OCI-LY1 (cell line): ENCODE data around the gene PRKCE.

Experiments used
- H2AFZ ChIP-seq: fragments of 200-600 bp; sonication (generic), shearing (Covaris generic); 2 replicates; pipeline ENCODE4 v1.6.0; 2014; ENCODE audit warnings: antibody characterized with exemption, mild to moderate bottlenecking, low read length
- H3F3A ChIP-seq: fragments of 200-600 bp; sonication (generic), shearing (Covaris generic); 2 replicates; pipeline ENCODE4 v1.6.0; 2014; ENCODE audit warnings: mild to moderate bottlenecking, antibody characterized with exemption, low read length, moderate library complexity; ENCODE audit not compliant: insufficient read depth
- H3K27ac ChIP-seq: fragments of 200-600 bp; sonication (generic); 2 replicates; pipeline ENCODE4 v1.5.1; 2014; ENCODE audit warnings: low read length, mixed run types, mild to moderate bottlenecking, low read depth; ENCODE audit not compliant: poor library complexity, severe bottlenecking
- H3K27me3 ChIP-seq: fragments of 200-600 bp; sonication (generic); 2 replicates; pipeline ENCODE4 v1.6.0; 2014; ENCODE audit warnings: antibody characterized with exemption, mild to moderate bottlenecking, low read length, moderate library complexity; ENCODE audit not compliant: insufficient read depth
- H3K36me3 ChIP-seq: fragments of 200-600 bp; sonication (generic); 2 replicates; pipeline ENCODE4 v1.6.1; 2014; ENCODE audit warnings: mild to moderate bottlenecking, antibody characterized with exemption, low read length, moderate library complexity, mixed read lengths; ENCODE audit not compliant: insufficient read depth
- H3K4me1 ChIP-seq: fragments of 200-600 bp; sonication (generic); 2 replicates; pipeline ENCODE4 v1.5.1; 2014; ENCODE audit warnings: mild to moderate bottlenecking, low read length, moderate library complexity; ENCODE audit not compliant: insufficient read depth, severe bottlenecking
- H3K4me2 ChIP-seq: fragments of 200-600 bp; sonication (generic), shearing (Covaris generic); 2 replicates; pipeline ENCODE4 v1.6.1; 2014; ENCODE audit warnings: low read length
- H3K4me3 ChIP-seq: fragments of 200-600 bp; sonication (generic); 2 replicates; pipeline ENCODE4 v1.5.1; 2014; ENCODE audit warnings: low read length, low read depth, mild to moderate bottlenecking, mixed read lengths; ENCODE audit not compliant: poor library complexity, severe bottlenecking
- H3K79me2 ChIP-seq: fragments of 200-600 bp; shearing (Covaris generic); 2 replicates; pipeline ENCODE4 v1.6.1; 2016; ENCODE audit warnings: mixed run types, low read length, mixed read lengths; ENCODE audit not compliant: insufficient read depth
- H3K9ac ChIP-seq: fragments of 200-600 bp; sonication (generic), shearing (Covaris generic); 2 replicates; pipeline ENCODE4 v1.6.1; 2014; ENCODE audit warnings: mild to moderate bottlenecking, low read length, mixed read lengths
- H3K9me2 ChIP-seq: fragments of 200-600 bp; sonication (generic), shearing (Covaris generic); 2 replicates; pipeline ENCODE4 v1.6.1; 2014; ENCODE audit warnings: low read depth, mild to moderate bottlenecking, low read length, mixed read lengths
- H3K9me3 ChIP-seq: fragments of 200-600 bp; shearing (Covaris generic); 2 replicates; pipeline ENCODE4 v1.6.1; 2014; ENCODE audit warnings: low read length, mixed read lengths
- H4K20me1 ChIP-seq: fragments of 200-600 bp; sonication (generic), shearing (Covaris generic); 2 replicates; pipeline ENCODE4 v1.6.0; 2016; ENCODE audit warnings: mild to moderate bottlenecking, low read length; ENCODE audit not compliant: insufficient read depth
- EZH2 ChIP-seq: fragments of 200-600 bp; sonication (generic), shearing (Covaris generic); IDR thresholded peaks from 2 replicates; pipeline ENCODE4 v1.8.0; 2017; ENCODE audit warnings: borderline replicate concordance, mixed run types, mild to moderate bottlenecking, antibody characterized with exemption, low read length, moderate library complexity, mixed read lengths
- TF ChIP-seq, protein P1 (sequence below): fragments of 200-600 bp; sonication (generic), shearing (Covaris generic); IDR thresholded peaks from 2 replicates; pipeline ENCODE4 v1.5.1; 2017; ENCODE audit warnings: mild to moderate bottlenecking, antibody characterized with exemption, low read length, moderate library complexity, mixed read lengths

Gene PRKCE

DNA sequence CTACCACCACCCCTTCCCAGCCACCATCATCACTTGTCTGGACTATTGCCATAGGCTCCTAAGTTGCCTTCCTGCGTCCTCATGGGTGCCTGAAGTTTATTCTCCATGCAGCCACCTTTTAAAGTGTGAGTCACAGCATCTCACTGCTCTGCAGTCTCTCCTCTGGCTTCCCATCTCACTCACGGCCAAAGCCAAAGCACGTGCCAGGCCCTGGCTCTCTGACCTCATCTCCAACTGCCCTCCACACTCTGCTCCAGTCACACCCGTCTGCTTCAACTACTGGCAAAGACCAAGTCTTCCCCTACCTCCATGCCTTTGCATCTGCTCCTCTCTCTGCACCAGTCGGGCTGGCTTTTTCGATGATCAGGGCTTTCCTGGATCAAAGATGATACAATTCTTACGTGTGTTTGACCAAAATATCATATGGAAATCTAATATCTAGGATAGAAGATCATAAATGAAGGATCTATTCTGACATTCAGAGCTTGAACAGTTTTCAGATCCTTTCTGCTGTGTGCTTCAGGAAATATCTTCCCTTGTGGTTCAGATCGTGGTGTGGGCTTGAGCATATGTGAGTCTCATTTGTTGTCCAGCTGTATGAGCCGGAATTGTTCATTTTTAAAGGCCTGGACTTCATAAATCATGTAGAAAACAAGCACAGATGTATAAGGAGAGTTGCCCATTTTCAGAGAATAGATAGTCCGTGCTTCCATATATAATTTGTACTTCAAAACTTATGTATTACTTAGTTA is 175.6 kb downstream of the PRKCE start:
- H4K20me1 ChIP-seq, result no peaks in the 10 kb centered on the region
- peaks cover 20% of the 10 kb centered on the region for H3K4me1 ChIP-seq
- peaks cover 11% of the 10 kb centered on the region for H3K9me3 ChIP-seq
- no peaks in the 10 kb centered on the region for H3K27me3 ChIP-seq
- H3K36me3 ChIP-seq, result no peaks in the 10 kb centered on the region; the same call in 1 of the 2 replicates
- H3K79me2 ChIP-seq, result peaks cover 2% of the 10 kb centered on the region; the same call in 1 of the 2 replicates
- TF ChIP-seq EZH2, result no peak
- no peaks in the 10 kb centered on the region for H3F3A ChIP-seq
- no peak overlapping the region for H3K4me3 ChIP-seq
- H3K4me2 ChIP-seq, result no peak overlapping the region
- H3K9me2 ChIP-seq, result no peaks in the 10 kb centered on the region
- H2AFZ ChIP-seq, result no peak overlapping the region
- no peak overlapping the region for H3K27ac ChIP-seq
- H3K9ac ChIP-seq, result no peak overlapping the region

DNA sequence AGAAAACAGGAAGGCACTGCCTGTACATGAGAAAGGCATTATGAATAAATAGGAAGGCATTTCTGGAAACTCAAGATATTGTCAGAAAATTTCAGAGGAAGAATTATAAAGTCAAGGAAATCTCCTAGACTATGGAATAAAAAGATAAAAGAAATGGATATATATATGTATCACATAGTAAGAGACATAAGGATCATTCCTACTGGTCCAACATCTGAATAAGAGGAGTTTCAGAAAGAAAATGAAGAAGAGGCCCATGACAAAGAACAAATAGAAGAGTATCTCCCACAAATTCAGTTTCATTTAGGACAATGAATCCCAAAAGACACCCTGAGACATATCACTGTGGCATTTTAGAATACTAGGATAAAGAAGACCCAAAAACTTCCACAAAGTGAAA is 178.8 kb downstream of the PRKCE start:
- peaks cover 31% of the 10 kb centered on the region for H3K4me1 ChIP-seq
- no peak overlapping the region for H2AFZ ChIP-seq
- no peaks in the 10 kb centered on the region for H4K20me1 ChIP-seq
- peaks cover 2% of the 10 kb centered on the region; the same call in 1 of the 2 replicates for H3K79me2 ChIP-seq
- H3K36me3 ChIP-seq, result no peaks in the 10 kb centered on the region; the same call in 1 of the 2 replicates
- H3K9me3 ChIP-seq, result peaks cover 11% of the 10 kb centered on the region
- H3K9ac ChIP-seq, result no peak overlapping the region
- no peak for TF ChIP-seq EZH2
- TF ChIP-seq, protein P1, sequence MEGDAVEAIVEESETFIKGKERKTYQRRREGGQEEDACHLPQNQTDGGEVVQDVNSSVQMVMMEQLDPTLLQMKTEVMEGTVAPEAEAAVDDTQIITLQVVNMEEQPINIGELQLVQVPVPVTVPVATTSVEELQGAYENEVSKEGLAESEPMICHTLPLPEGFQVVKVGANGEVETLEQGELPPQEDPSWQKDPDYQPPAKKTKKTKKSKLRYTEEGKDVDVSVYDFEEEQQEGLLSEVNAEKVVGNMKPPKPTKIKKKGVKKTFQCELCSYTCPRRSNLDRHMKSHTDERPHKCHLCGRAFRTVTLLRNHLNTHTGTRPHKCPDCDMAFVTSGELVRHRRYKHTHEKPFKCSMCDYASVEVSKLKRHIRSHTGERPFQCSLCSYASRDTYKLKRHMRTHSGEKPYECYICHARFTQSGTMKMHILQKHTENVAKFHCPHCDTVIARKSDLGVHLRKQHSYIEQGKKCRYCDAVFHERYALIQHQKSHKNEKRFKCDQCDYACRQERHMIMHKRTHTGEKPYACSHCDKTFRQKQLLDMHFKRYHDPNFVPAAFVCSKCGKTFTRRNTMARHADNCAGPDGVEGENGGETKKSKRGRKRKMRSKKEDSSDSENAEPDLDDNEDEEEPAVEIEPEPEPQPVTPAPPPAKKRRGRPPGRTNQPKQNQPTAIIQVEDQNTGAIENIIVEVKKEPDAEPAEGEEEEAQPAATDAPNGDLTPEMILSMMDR, result no peak
- H3K4me3 ChIP-seq, result no peak overlapping the region
- no peak overlapping the region for H3K27ac ChIP-seq
- H3K4me2 ChIP-seq, result no peak overlapping the region
- no peaks in the 10 kb centered on the region for H3K27me3 ChIP-seq
- no peaks in the 10 kb centered on the region for H3F3A ChIP-seq
- no peaks in the 10 kb centered on the region for H3K9me2 ChIP-seq

DNA sequence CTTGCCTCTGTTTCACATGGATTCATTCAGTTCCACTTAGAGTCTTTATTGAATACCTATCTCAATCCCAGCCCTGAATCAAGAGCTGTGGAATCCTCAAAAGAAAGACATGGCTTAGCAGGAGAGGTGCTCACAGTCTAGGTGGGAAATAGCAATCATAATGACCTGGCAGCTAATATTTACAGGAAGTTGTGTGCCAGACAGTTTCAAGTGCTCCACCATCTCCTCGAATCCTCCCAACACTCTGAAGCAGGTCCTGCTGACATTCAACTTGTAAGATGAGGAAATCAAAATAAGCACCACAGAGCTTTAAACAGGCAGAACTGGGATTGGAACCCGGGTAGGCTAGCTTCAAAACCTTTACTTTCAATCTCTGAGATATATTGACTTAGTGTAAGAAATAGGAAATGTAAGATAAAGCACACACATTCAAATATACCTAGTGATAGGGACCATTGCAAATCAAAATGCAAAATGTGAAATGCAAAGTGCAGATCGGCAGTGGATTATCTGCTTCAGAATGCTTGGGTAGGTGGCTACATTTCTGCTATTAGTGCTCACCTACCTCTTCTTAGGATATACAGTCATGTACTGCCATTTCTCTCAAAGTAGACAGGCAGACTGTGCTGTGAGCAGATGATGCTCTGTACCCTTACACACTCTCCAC is 182.0 kb downstream of the PRKCE start:
- H3K79me2 ChIP-seq, result no peaks in the 10 kb centered on the region
- peaks cover 11% of the 10 kb centered on the region for H3K9me3 ChIP-seq
- peaks cover 57% of the 10 kb centered on the region for H3K4me1 ChIP-seq
- peak overlapping the region; percentile 35 for H3K4me2 ChIP-seq
- no peaks in the 10 kb centered on the region; the same call in 1 of the 2 replicates for H3K36me3 ChIP-seq
- H3K27me3 ChIP-seq, result no peaks in the 10 kb centered on the region
- H3K4me3 ChIP-seq, result no peak overlapping the region
- peak overlapping the region; percentile 89 for H3K27ac ChIP-seq
- peak overlapping the region; percentile 35 for H3K9ac ChIP-seq
- H3F3A ChIP-seq, result no peaks in the 10 kb centered on the region
- no peaks in the 10 kb centered on the region for H4K20me1 ChIP-seq
- TF ChIP-seq, protein P1, result no peak
- TF ChIP-seq EZH2, result no peak
- H2AFZ ChIP-seq, result no peak overlapping the region
- no peaks in the 10 kb centered on the region for H3K9me2 ChIP-seq
